Mononuclear cell (primary cell): ENCODE measurements around the gene TMIGD2. TPM values are rescaled to one million over a fixed set of nuclear protein-coding genes. Genes with fewer than 3 reads are reported as not detected.
"Not testable (repeated sequence)": the region's sequence is repeated elsewhere in the genome, so short reads cannot be mapped to it uniquely, and the experiment has no call there.

Experiments used
- H3K27me3 ChIP-seq: 2 replicates; pipeline ENCODE4 v1.6.0; 2011; ENCODE audit warnings: low read length, control low read depth; ENCODE audit not compliant: insufficient read depth
- H3K4me1 ChIP-seq: 2 replicates; pipeline ENCODE4 v1.5.1; 2011; ENCODE audit warnings: mild to moderate bottlenecking, low read length, control low read depth; ENCODE audit not compliant: insufficient read depth
- H3K4me3 ChIP-seq: 2 replicates; pipeline ENCODE4 v1.5.1; 2011; ENCODE audit warnings: mild to moderate bottlenecking, low read length, moderate library complexity
- H3K9me3 ChIP-seq: 2 replicates; pipeline ENCODE4 v1.5.1; 2011; ENCODE audit warnings: low read depth, mild to moderate bottlenecking, control low read depth, low read length
- total RNA-seq: library from RNA; depleted of rRNA; stranded (reverse); fragments of >200 nt; gene quantifications from one replicate; pipeline ENCODE4 v1.2.3, GENCODE V29; 2012

TMIGD2 gene
- total RNA-seq, 1 donor: 27.8 TPM

- Histone ChIP-seq H3K4me3 (no peak overlapping the region), H3K27me3 (no peaks in the 10 kb centered on the region), H3K4me1 (peaks cover 17% of the 10 kb centered on the region), H3K9me3 (no peaks in the 10 kb centered on the region)
These were observed 34.0 kb downstream of the TMIGD2 start for GRCh38 chr19:4267901-4268815.

- H3K27me3 ChIP-seq: no peaks in the 10 kb centered on the region
- H3K9me3 ChIP-seq: no peaks in the 10 kb centered on the region
- peaks cover 17% of the 10 kb centered on the region for H3K4me1 ChIP-seq
- H3K4me3 ChIP-seq: no peak overlapping the region
These were observed 34.9 kb downstream of the TMIGD2 start for GRCh38 chr19:4267101-4267900.

- no peaks in the 10 kb centered on the region for H3K27me3 ChIP-seq
- no peak overlapping the region for H3K4me3 ChIP-seq
- no peaks in the 10 kb centered on the region for H3K9me3 ChIP-seq
- peaks cover 17% of the 10 kb centered on the region for H3K4me1 ChIP-seq
These were observed 35.8 kb downstream of the TMIGD2 start for GRCh38 chr19:4266253-4267000.

- peaks cover 24% of the 10 kb centered on the region for H3K4me1 ChIP-seq
These were observed 37.4 kb downstream of the TMIGD2 start for GRCh38 chr19:4264812-4265211.

GRCh38 chr19:4260613-4261191 is 41.5 kb downstream of the TMIGD2 start:
- no peaks in the 10 kb centered on the region for H3K9me3 ChIP-seq
- no peak overlapping the region for H3K4me3 ChIP-seq
- H3K27me3 ChIP-seq: no peaks in the 10 kb centered on the region
- peaks cover 14% of the 10 kb centered on the region for H3K4me1 ChIP-seq

More at GRCh38 chr19:4264812-4265211, 37.4 kb downstream of the TMIGD2 start:
- Histone ChIP-seq H3K27me3 (no peaks in the 10 kb centered on the region), H3K4me3 (no peak overlapping the region), H3K9me3 (no peaks in the 10 kb centered on the region)

- Histone ChIP-seq H3K27me3 (no peaks in the 10 kb centered on the region), H3K9me3 (no peaks in the 10 kb centered on the region), H3K4me1 (peaks cover 8% of the 10 kb centered on the region), H3K4me3 (no peak overlapping the region)
These were observed 44.0 kb downstream of the TMIGD2 start for GRCh38 chr19:4258181-4258580.

GRCh38 chr19:4257025-4257424 is 45.2 kb downstream of the TMIGD2 start:
- Histone ChIP-seq H3K9me3 (no peaks in the 10 kb centered on the region), H3K4me3 (no peak overlapping the region), H3K4me1 (peaks cover 8% of the 10 kb centered on the region), H3K27me3 (no peaks in the 10 kb centered on the region)

GRCh38 chr19:4256563-4256962 is 45.6 kb downstream of the TMIGD2 start:
- Histone ChIP-seq H3K4me3 (no peak overlapping the region), H3K4me1 (peaks cover 8% of the 10 kb centered on the region), H3K27me3 (no peaks in the 10 kb centered on the region), H3K9me3 (no peaks in the 10 kb centered on the region)

GRCh38 chr19:4246767-4247593 is 55.2 kb downstream of the TMIGD2 start, which contains the start of gene YJU2:
TSS of gene YJU2 (plus strand) at chr19:4247080. CDS start at chr19:4247147, 67 bp downstream.
- H3K9me3 ChIP-seq: no peaks in the 10 kb centered on the region
- peak within 1 kb of the TSS; percentile 97 for H3K4me3 ChIP-seq
- H3K27me3 ChIP-seq: no peaks in the 10 kb centered on the region
- H3K4me1 ChIP-seq: peaks cover 16% of the 10 kb centered on the region

GRCh38 chr19:4245938-4246337 is 56.3 kb downstream of the TMIGD2 start:
- H3K4me3 ChIP-seq: not testable (repeated sequence)

More at GRCh38 chr19:4245938-4246337, 56.3 kb downstream of the TMIGD2 start:
- not testable (repeated sequence) for H3K27me3 ChIP-seq, H3K9me3 ChIP-seq
- peaks cover 16% of the 10 kb centered on the region for H3K4me1 ChIP-seq

Other genes starting within 250 kb of the TMIGD2 start
- 91.1 TPM for gene ZBTB7A, start 235.5 kb downstream of the TMIGD2 start, total RNA-seq
- 56.4 TPM for gene MAP2K2, start 178.3 kb downstream of the TMIGD2 start, total RNA-seq
- under 0.01 TPM for gene CREB3L3, start 148.8 kb downstream of the TMIGD2 start, total RNA-seq
- gene SIRT6, start 119.8 kb downstream of the TMIGD2 start, total RNA-seq: 9.3 TPM
- 0.10 TPM for gene ANKRD24, start 119.7 kb downstream of the TMIGD2 start, total RNA-seq
- gene EBI3, start 72.9 kb downstream of the TMIGD2 start, total RNA-seq: 0.42 TPM
- 47.3 TPM for gene YJU2, start 55.3 kb downstream of the TMIGD2 start, total RNA-seq
- gene SHD, start 23.1 kb downstream of the TMIGD2 start, total RNA-seq: 0.84 TPM
- gene FSD1, start 2.2 kb upstream of the TMIGD2 start, total RNA-seq: 0.73 TPM
- gene STAP2, start 36.4 kb upstream of the TMIGD2 start, total RNA-seq: 0.42 TPM
- gene MPND, start 41.2 kb upstream of the TMIGD2 start, total RNA-seq: 7.3 TPM
- 26.6 TPM for gene SH3GL1, start 98.2 kb upstream of the TMIGD2 start, total RNA-seq
- 12.2 TPM for gene CHAF1A, start 100.3 kb upstream of the TMIGD2 start, total RNA-seq
- 53.4 TPM for gene UBXN6, start 155.4 kb upstream of the TMIGD2 start, total RNA-seq
- 13.2 TPM for gene HDGFL2, start 169.9 kb upstream of the TMIGD2 start, total RNA-seq
- 0.10 TPM for gene PLIN4, start 216.1 kb upstream of the TMIGD2 start, total RNA-seq
- 0.21 TPM for gene PLIN5, start 232.8 kb upstream of the TMIGD2 start, total RNA-seq
- 4.7 TPM for gene LRG1, start 237.6 kb upstream of the TMIGD2 start, total RNA-seq